Activated B cell treated with CpG ODN at 0.5 μM for 24 hours (primary cell): ENCODE data around the gene NAP1L4. TPM values are rescaled to one million over a fixed set of nuclear protein-coding genes. Genes with fewer than 3 reads are reported as not detected.

Experiments
- ATAC-seq: fragments of 200-7000 bp; cut with Tn5 transposase; one replicate; pipeline ENCODE4 v1.10.0; 2021; ENCODE audit warnings: low read depth, mild to moderate bottlenecking, moderate library complexity
- CTCF ChIA-PET: fragments of 350-600 bp; sonication (Branson Sonifier 250); formaldehyde crosslinking; loops from one replicate; lab custom pipeline; 2021; ENCODE audit warnings: antibody characterized with exemption; lab: Charles Lee
- POLR2A ChIA-PET: fragments of 350-600 bp; sonication (Branson Sonifier 250); formaldehyde crosslinking; loops from one replicate; lab custom pipeline; 2021; ENCODE audit warnings: antibody characterized with exemption; lab: Charles Lee
- DNase-seq: peaks from one replicate; pipeline ENCODE4 v3.0.0; 2022
- H3K27ac Mint-ChIP-seq: one replicate; pipeline ENCODE4 v1.8.0; 2020; ENCODE audit warnings: mixed read lengths
- H3K27me3 Mint-ChIP-seq: one replicate; pipeline ENCODE4 v1.8.0; 2021; ENCODE audit warnings: mixed read lengths
- H3K36me3 Mint-ChIP-seq: one replicate; pipeline ENCODE4 v1.8.0; 2021; ENCODE audit warnings: low read depth, mixed read lengths
- H3K4me1 Mint-ChIP-seq: one replicate; pipeline ENCODE4 v1.8.0; 2021; ENCODE audit warnings: mixed read lengths
- H3K4me3 Mint-ChIP-seq: one replicate; pipeline ENCODE4 v1.8.0; 2020; ENCODE audit warnings: mild to moderate bottlenecking, mixed read lengths
- H3K9me3 Mint-ChIP-seq: one replicate; pipeline ENCODE4 v1.8.0; 2020; ENCODE audit warnings: mixed read lengths
- CTCF ChIP-seq: fragments of 200-600 bp; IDR thresholded peaks from one replicate; pipeline ENCODE4 v1.8.0; 2022; ENCODE audit warnings: antibody characterized with exemption, mild to moderate bottlenecking
- intact Hi-C: fragments of 100-400 bp; cut with micrococcal nuclease; formaldehyde crosslinking; loops from one replicate; pipeline ENCODE4 v1.15.1; 2024
- total RNA-seq: library from RNA; stranded (reverse); gene quantifications from 2 replicates; pipeline ENCODE4 v1.2.3, GENCODE V29; 2022

Gene NAP1L4
- total RNA-seq, 1 donor from 2014 or later: 115 TPM

GRCh38 chr11:2898366-2899079, 93.6 kb downstream of the NAP1L4 start:
- TF ChIP-seq CTCF: no peak
- CTCF ChIA-PET: no interaction called here
- Mint-ChIP-seq H3K27me3 (no peaks in the 10 kb centered on the region), H3K9me3 (no peaks in the 10 kb centered on the region), H3K4me3 (no peak overlapping the region), H3K4me1 (peaks cover 24% of the 10 kb centered on the region), H3K27ac (no peak overlapping the region), H3K36me3 (no peaks in the 10 kb centered on the region)
- POLR2A ChIA-PET: interaction anchor here (0.6 to 1.5 kb wide), 2 partner anchors 11 to 453 kb away, joined by 3 read pairs; no protein-coding TSS in a partner anchor
- DNase-seq (no peak), ATAC-seq (no peak)
- intact Hi-C loops: no loop called here

- POLR2A ChIA-PET: no interaction called here
- DNase-seq (no peak), ATAC-seq (no peak)
- no peaks in the 10 kb centered on the region for H3K27me3 Mint-ChIP-seq
- H3K4me3 Mint-ChIP-seq: no peak overlapping the region
- no peak overlapping the region for H3K27ac Mint-ChIP-seq
- CTCF ChIA-PET: no interaction called here
- H3K4me1 Mint-ChIP-seq: peaks cover 24% of the 10 kb centered on the region
- TF ChIP-seq CTCF: no peak
- intact Hi-C loops: no loop called here
- no peaks in the 10 kb centered on the region for H3K36me3 Mint-ChIP-seq
- no peaks in the 10 kb centered on the region for H3K9me3 Mint-ChIP-seq
Measured at GRCh38 chr11:2897048-2897447, 95.1 kb downstream of the NAP1L4 start.

GRCh38 chr11:2896047-2896446, 96.1 kb downstream of the NAP1L4 start:
- POLR2A ChIA-PET: no interaction called here
- intact Hi-C loops: no loop called here
- no peak for TF ChIP-seq CTCF
- Mint-ChIP-seq H3K27me3 (no peaks in the 10 kb centered on the region), H3K27ac (no peak overlapping the region), H3K36me3 (no peaks in the 10 kb centered on the region), H3K9me3 (no peaks in the 10 kb centered on the region), H3K4me1 (peaks cover 28% of the 10 kb centered on the region), H3K4me3 (no peak overlapping the region)
- DNase-seq: no peak
- ATAC-seq: no peak
- CTCF ChIA-PET: interaction anchor here (0.9 to 1.8 kb wide), 2 partner anchors 363 to 364 kb away, joined by 4 to 8 read pairs; no protein-coding TSS in a partner anchor

Other genes with a start within 250 kb of the NAP1L4 start
- gene CDKN1C, start 106.6 kb downstream of the NAP1L4 start, total RNA-seq: 1.1 and 1.4 TPM in 2 replicates
- gene PHLDA2, start 62.9 kb downstream of the NAP1L4 start, total RNA-seq: 0.42 and 0.54 TPM in 2 replicates
- 95.9 and 110 TPM in 2 replicates for gene CARS1, start 65.1 kb upstream of the NAP1L4 start, total RNA-seq
- gene OSBPL5, start 173.0 kb upstream of the NAP1L4 start, total RNA-seq: not detected in 2 replicates
- gene MRGPRG, start 226.5 kb upstream of the NAP1L4 start, total RNA-seq: not detected in 2 replicates
- gene MRGPRE, start 240.1 kb upstream of the NAP1L4 start, total RNA-seq: not detected in 2 replicates